K562 (cell line): ENCODE data around the gene PPFIA1. TPM values are rescaled to one million over a fixed set of nuclear protein-coding genes. Genes with fewer than 3 reads are reported as not detected.

Source experiments
- ATAC-seq: fragments of 200-7000 bp; cut with Tn5 transposase; 3 replicates; pipeline ENCODE4 v1.9.1; 2020; ENCODE audit warnings: moderate library complexity
- BruUV-seq: library from RNA; stranded (reverse); fragments of 400-500 nt; replicated peaks from 2 replicates; lab custom pipeline; 2021; lab: Mats Ljungman, UMichigan
- CTCF ChIA-PET: fragments of 300-600 bp; formaldehyde crosslinking; extraction: SDS; loops from one replicate; lab custom pipeline; 2021; ENCODE audit warnings: low intra/inter-chr PET ratio; lab: Yijun Ruan, JAX
- POLR2A ChIA-PET: fragments of 300-600, 350-650 bp; sonication (Branson Sonifier 250); formaldehyde crosslinking; extraction: SDS; loops from one replicate; lab custom pipeline; 2021; ENCODE audit warnings: antibody characterized with exemption, inconsistent platforms; lab: Yijun Ruan, JAX
- DNase-seq, 4 experiments: peaks; one replicate each; pipeline versions ENCODE4 v3.0.0 to v3.0.0-alpha.2; 2011 to 2018; ENCODE audit warnings: low spot score in 3 of 4, mixed read lengths in 3 of 4; ENCODE audit errors: extremely low read depth in 1 of 4
- FAIRE-seq: peaks from 2 replicates; lab custom pipeline; 2011; peaks lifted over from hg19 to GRCh38; lab: Jason Lieb, UNC
- H2AFZ ChIP-seq: 2 replicates; pipeline ENCODE4 v1.6.0; 2011; ENCODE audit warnings: low read depth, low read length, control low read depth, inconsistent platforms
- H3K27ac ChIP-seq: fragments of 200-600 bp; 3 replicates; pipeline ENCODE4 v1.8.0; 2011; ENCODE audit warnings: low read depth, mild to moderate bottlenecking, control low read depth, inconsistent platforms, low read length, moderate library complexity, mixed read lengths; ENCODE audit errors: extremely low read depth
- H3K27me3 ChIP-seq, 2 experiments: fragments of 300-600 bp in 1 of 2; 2 replicates in 1 of 2; 3 replicates in 1 of 2; pipeline versions ENCODE4 v1.6.0 to v1.8.0; 2011; ENCODE audit warnings: inconsistent platforms in 2 of 2, low read length in 2 of 2, mild to moderate bottlenecking in 1 of 2, mixed read lengths in 1 of 2, moderate library complexity in 1 of 2; ENCODE audit not compliant: control insufficient read depth in 2 of 2, insufficient read depth in 2 of 2
- H3K36me3 ChIP-seq: fragments of 300-600 bp; 3 replicates; pipeline ENCODE4 v1.8.0; 2011; ENCODE audit warnings: mild to moderate bottlenecking, low read length, inconsistent platforms; ENCODE audit not compliant: control insufficient read depth, insufficient read depth
- H3K4me1 ChIP-seq, 2 experiments: fragments of 200-600 bp in 1 of 2; replicated peaks in 1 of 2; 2 replicates in 1 of 2; 3 replicates in 1 of 2; pipeline versions ENCODE4 v1.5.1 to v1.8.0; 2011; ENCODE audit warnings: inconsistent platforms in 2 of 2, low read length in 2 of 2, mild to moderate bottlenecking in 1 of 2, mixed read lengths in 1 of 2, moderate library complexity in 1 of 2; ENCODE audit not compliant: control insufficient read depth in 2 of 2, insufficient read depth in 2 of 2
- H3K4me2 ChIP-seq: 2 replicates; pipeline ENCODE4 v1.6.1; 2011; ENCODE audit warnings: low read length, control low read depth, inconsistent platforms, mixed read lengths; ENCODE audit not compliant: insufficient read depth
- H3K4me3 ChIP-seq: fragments of 200-600 bp; sonication (generic), shearing (Covaris generic); 2 replicates; pipeline ENCODE4 v1.5.1; 2016; ENCODE audit warnings: control low read depth, inconsistent platforms
- H3K79me2 ChIP-seq: fragments of 200-600 bp; 3 replicates; pipeline ENCODE4 v1.8.0; 2011; ENCODE audit warnings: low read length, inconsistent platforms; ENCODE audit not compliant: control insufficient read depth, insufficient read depth
- H3K9ac ChIP-seq, 2 experiments: 2 replicates each; pipeline versions ENCODE4 v1.6.0 to v1.6.1; 2011; ENCODE audit warnings: low read depth in 2 of 2, low read length in 2 of 2, control low read depth in 1 of 2, inconsistent platforms in 1 of 2, mild to moderate bottlenecking in 1 of 2, mixed read lengths in 1 of 2; ENCODE audit not compliant: insufficient read depth in 1 of 2
- H3K9me1 ChIP-seq: one replicate; pipeline ENCODE4 v1.6.0; 2011; ENCODE audit warnings: inconsistent platforms, mild to moderate bottlenecking, low read length, moderate library complexity; ENCODE audit not compliant: control insufficient read depth, insufficient read depth
- H3K9me3 ChIP-seq: replicated peaks from 2 replicates; pipeline ENCODE4 v1.5.1; 2011; ENCODE audit warnings: low read depth, low read length, inconsistent platforms; ENCODE audit not compliant: control insufficient read depth, insufficient read depth
- H4K20me1 ChIP-seq: replicated peaks from 2 replicates; pipeline ENCODE4 v1.6.1; 2011; ENCODE audit warnings: low read length, inconsistent platforms, mixed read lengths; ENCODE audit not compliant: control insufficient read depth, insufficient read depth
- CHD2 ChIP-seq: IDR thresholded peaks from 2 replicates; pipeline ENCODE4 v1.6.1; 2011; ENCODE audit warnings: low read depth, low read length
- CXXC5 ChIP-seq: fragments of 250-450 bp; sonication (Bioruptor Pico); IDR thresholded peaks from 2 replicates; pipeline ENCODE4 v1.8.0; 2022; ENCODE audit warnings: inconsistent platforms, mild to moderate bottlenecking, moderate library complexity
- GTF3C2 ChIP-seq: IDR thresholded peaks from 3 replicates; pipeline ENCODE4 v1.6.1; 2011; ENCODE audit warnings: borderline replicate concordance, mild to moderate bottlenecking, moderate library complexity; ENCODE audit not compliant: insufficient read length; ENCODE audit errors: extremely low read depth
- HMG20A ChIP-seq: fragments of 450-650 bp; formaldehyde crosslinking; conservative IDR thresholded peaks from 2 replicates; pipeline ENCODE4 v1.4.0; 2020; ENCODE audit warnings: mild to moderate bottlenecking, mixed read lengths
- HNRNPLL ChIP-seq: fragments of 200-400 bp; formaldehyde crosslinking; IDR thresholded peaks from 2 replicates; pipeline ENCODE4 v1.6.1; 2017; ENCODE audit warnings: low read length, low read depth, mild to moderate bottlenecking; ENCODE audit not compliant: poor library complexity, severe bottlenecking
- KAT7 ChIP-seq: sonication (generic); formaldehyde crosslinking; IDR thresholded peaks from 2 replicates; pipeline ENCODE4 v1.8.0; 2022; ENCODE audit warnings: missing genetic modification reagents, mild to moderate bottlenecking, borderline replicate concordance
- KLF1 ChIP-seq: fragments of 450-650 bp; IDR thresholded peaks from 2 replicates; pipeline ENCODE4 v1.6.1; 2016; ENCODE audit warnings: missing genetic modification characterization, missing compliant biosample characterization
- KLF16 ChIP-seq: IDR thresholded peaks from 2 replicates; pipeline ENCODE4 v1.6.1; 2016; ENCODE audit warnings: antibody characterized with exemption
- KLF6 ChIP-seq: fragments of 250-450 bp; sonication (Bioruptor Pico); IDR thresholded peaks from 2 replicates; pipeline ENCODE4 v1.4.0; 2020; ENCODE audit warnings: mild to moderate bottlenecking, moderate library complexity, borderline replicate concordance
- NCOA1 ChIP-seq: fragments of 450-650 bp; IDR thresholded peaks from 2 replicates; pipeline ENCODE4 v1.6.1; 2016; ENCODE audit warnings: low read depth
- NCOR1 ChIP-seq: fragments of 450-650 bp; IDR thresholded peaks from 2 replicates; pipeline ENCODE4 v1.6.1; 2016; ENCODE audit warnings: mild to moderate bottlenecking, moderate library complexity
- POU5F1 ChIP-seq: fragments of 150-350 bp; IDR thresholded peaks from 2 replicates; pipeline ENCODE4 v1.6.1; 2014; ENCODE audit warnings: borderline replicate concordance, low read length, low read depth, mild to moderate bottlenecking; ENCODE audit not compliant: partially characterized antibody
- RAD21 ChIP-seq, 2 experiments: fragments of 250-450 bp in 1 of 2; fragments of 450-650 bp in 1 of 2; sonication (Bioruptor Pico) in 1 of 2; formaldehyde crosslinking in 1 of 2; IDR thresholded peaks in 1 of 2; conservative IDR thresholded peaks in 1 of 2; 2 replicates each; pipeline versions ENCODE4 v1.4.0 to v1.8.0; 2020 to 2022; ENCODE audit warnings: mild to moderate bottlenecking in 2 of 2, moderate library complexity in 1 of 2
- SIN3A ChIP-seq, 2 experiments: fragments of 150-350 bp in 1 of 2; IDR thresholded peaks; 2 replicates each; pipeline ENCODE4 v1.6.1; 2011 to 2016; ENCODE audit warnings: borderline replicate concordance in 2 of 2, low read depth in 2 of 2, low read length in 2 of 2, mild to moderate bottlenecking in 2 of 2, moderate library complexity in 2 of 2; ENCODE audit not compliant: control insufficient read depth in 1 of 2
- SNIP1 ChIP-seq: fragments of 450-650 bp; IDR thresholded peaks from 2 replicates; pipeline ENCODE4 v1.7.1; 2017; ENCODE audit warnings: low read depth, mild to moderate bottlenecking
- ZC3H8 ChIP-seq: fragments of 450-650 bp; IDR thresholded peaks from 2 replicates; pipeline ENCODE4 v1.6.1; 2017
- ZNF699 ChIP-seq: fragments of 250-450 bp; sonication (Bioruptor Pico); IDR thresholded peaks from 2 replicates; pipeline ENCODE4 v1.8.0; 2021; ENCODE audit warnings: mild to moderate bottlenecking, moderate library complexity; ENCODE audit not compliant: insufficient replicate concordance
- WGBS: fragments of 100-300 bp; shearing (Covaris generic); methylation state at CpG from one replicate; pipeline ENCODE4 v1.1.6; 2016; ENCODE audit warnings: low coverage, mixed read lengths; ENCODE audit not compliant: insufficient coverage; ENCODE audit errors: missing lambda C conversion rate; 5-methylcytosine and 5-hydroxymethylcytosine counted together
- in situ Hi-C: fragments of 300-500 bp; cut with MboI; formaldehyde crosslinking; loops from 4 replicates; pipeline ENCODE4 v1.15.0; 2018; ENCODE audit warnings: inconsistent platforms, mixed read lengths
- intact Hi-C: fragments of 100-400 bp; cut with micrococcal nuclease; formaldehyde crosslinking; loops from 2 replicates; pipeline ENCODE4 v1.14.2; 2022
- polyA plus RNA-seq, 8 experiments: library from polyadenylated mRNA; depleted of rRNA in 4 of 8; stranded (reverse) in 5 of 8; unstranded in 3 of 8; fragments of >200 nt; fragmentation: Nextera tagmentation in 2 of 8; fragmentation: Illumina TruSeq in 1 of 8; extraction: Ambion mirVana in 2 of 8; extraction: Trizol in 1 of 8; gene quantifications; 2 replicates each; pipeline versions ENCODE4 v1.2.1 to v1.2.3, GENCODE V29; 2011 to 2014; ENCODE audit warnings: inconsistent platforms in 1 of 8, missing spikeins in 1 of 8
- total RNA-seq, 7 experiments: library from RNA; depleted of rRNA in 6 of 7; stranded (reverse); fragments of >200 nt in 6 of 7; fragmentation: Illumina TruSeq in 2 of 7; extraction: Trizol in 2 of 7; gene quantifications; 2 replicates each; pipeline versions ENCODE4 v1.2.1 to v1.2.3, GENCODE V29; 2011 to 2021; ENCODE audit warnings: low replicate concordance in 1 of 7
- TF ChIP-seq, protein P1 (sequence below): fragments of 250-450 bp; sonication (Bioruptor Pico); IDR thresholded peaks from 2 replicates; pipeline ENCODE4 v1.4.0; 2020; ENCODE audit warnings: mild to moderate bottlenecking, moderate library complexity, borderline replicate concordance

Gene PPFIA1
- total and polyA plus RNA-seq, 9 of the 15 experiments (the other 6 are each of a cell fraction or from before 2014, with no cell fraction given), result 9.9 to 41.5 (median 28.5) TPM

GRCh38 chr11:70335511-70335910, 65.0 kb downstream of the PPFIA1 start:
- FAIRE-seq, result peak; percentile 91
- ChIA-PET POLR2A (no interaction called here), CTCF (interaction anchor here (0.6 kb wide), 1 partner anchor 134 kb away, joined by 3 read pairs; no protein-coding TSS in a partner anchor)
- in situ Hi-C loops (no loop called here), intact Hi-C loops (no loop called here)
- Histone ChIP-seq H3K36me3 (peaks cover 93% of the 10 kb centered on the region), H3K79me2 (no peaks in the 10 kb centered on the region), H3K9me3 (no peaks in the 10 kb centered on the region), H3K27me3 (no peaks in the 10 kb centered on the region), H2AFZ (no peak overlapping the region), H3K9ac (no peak overlapping the region; a peak in 1 of 4 replicates), H3K4me2 (peak overlapping the region; percentile 53), H4K20me1 (no peaks in the 10 kb centered on the region), H3K4me1 (peaks cover 5 to 15% of the 10 kb centered on the region in 2 experiments; a peak in 4 of 5 replicates), H3K4me3 (no peak overlapping the region), H3K27ac (peak overlapping the region; percentile 41; the same call in 2 of the 3 replicates), H3K9me1 (no peaks in the 10 kb centered on the region)
- no TSS peak for BruUV-seq
- peak; percentile 77 for ATAC-seq
- 17% methylated on average over 7 of the region's 7 CpGs for WGBS
- DNase-seq, result peak; percentile 55 to 64 (median 56)
- TF ChIP-seq ZC3H8, result no peak
- peak; percentile 19 for TF ChIP-seq CXXC5 (CRISPR knock-in tag)
- no peak for TF ChIP-seq KLF1 (tag)
- no peak for TF ChIP-seq KAT7 (CRISPR knock-in tag)
- 0 out of 4 replicates have a peak, but pooled peaks of 1 of the 2 experiments have one; percentile 2 for TF ChIP-seq RAD21 (CRISPR knock-in tag; conservative IDR thresholded peaks at IDR 0.05 in 1 of 2, IDR thresholded peaks at IDR 0.05 in 1 of 2)
- no peak for TF ChIP-seq ZNF699 (CRISPR knock-in tag)
- TF ChIP-seq SIN3A (IDR thresholded peaks at IDR 0.05; ENCODE audit: borderline replicate concordance in 2 of 2, control insufficient read depth in 1 of 2, low read depth in 2 of 2, low read length in 2 of 2), result no peak
- no peak for TF ChIP-seq NCOA1
- TF ChIP-seq HNRNPLL, result no peak
- no peak for TF ChIP-seq HMG20A (CRISPR knock-in tag)
- TF ChIP-seq NCOR1, result peak; percentile 70
- peak; percentile 49; the same call in 1 of the 2 replicates for TF ChIP-seq KLF16
- 0 out of 2 replicates have a peak, but pooled peaks have one; percentile 28 for TF ChIP-seq KLF6 (CRISPR knock-in tag)
- no peak for TF ChIP-seq CHD2
- no peak for TF ChIP-seq POU5F1
- no peak for TF ChIP-seq GTF3C2
- TF ChIP-seq, protein P1, sequence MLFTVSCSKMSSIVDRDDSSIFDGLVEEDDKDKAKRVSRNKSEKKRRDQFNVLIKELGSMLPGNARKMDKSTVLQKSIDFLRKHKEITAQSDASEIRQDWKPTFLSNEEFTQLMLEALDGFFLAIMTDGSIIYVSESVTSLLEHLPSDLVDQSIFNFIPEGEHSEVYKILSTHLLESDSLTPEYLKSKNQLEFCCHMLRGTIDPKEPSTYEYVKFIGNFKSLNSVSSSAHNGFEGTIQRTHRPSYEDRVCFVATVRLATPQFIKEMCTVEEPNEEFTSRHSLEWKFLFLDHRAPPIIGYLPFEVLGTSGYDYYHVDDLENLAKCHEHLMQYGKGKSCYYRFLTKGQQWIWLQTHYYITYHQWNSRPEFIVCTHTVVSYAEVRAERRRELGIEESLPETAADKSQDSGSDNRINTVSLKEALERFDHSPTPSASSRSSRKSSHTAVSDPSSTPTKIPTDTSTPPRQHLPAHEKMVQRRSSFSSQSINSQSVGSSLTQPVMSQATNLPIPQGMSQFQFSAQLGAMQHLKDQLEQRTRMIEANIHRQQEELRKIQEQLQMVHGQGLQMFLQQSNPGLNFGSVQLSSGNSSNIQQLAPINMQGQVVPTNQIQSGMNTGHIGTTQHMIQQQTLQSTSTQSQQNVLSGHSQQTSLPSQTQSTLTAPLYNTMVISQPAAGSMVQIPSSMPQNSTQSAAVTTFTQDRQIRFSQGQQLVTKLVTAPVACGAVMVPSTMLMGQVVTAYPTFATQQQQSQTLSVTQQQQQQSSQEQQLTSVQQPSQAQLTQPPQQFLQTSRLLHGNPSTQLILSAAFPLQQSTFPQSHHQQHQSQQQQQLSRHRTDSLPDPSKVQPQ (CRISPR knock-in tag), result no peak
- TF ChIP-seq SNIP1, result no peak
